ENCODE measurements around the gene TCHP.
"Not testable (repeated sequence)": the region's sequence is repeated elsewhere in the genome, so short reads cannot be mapped to it uniquely, and the experiment has no call there.

TCHP gene

DNA sequence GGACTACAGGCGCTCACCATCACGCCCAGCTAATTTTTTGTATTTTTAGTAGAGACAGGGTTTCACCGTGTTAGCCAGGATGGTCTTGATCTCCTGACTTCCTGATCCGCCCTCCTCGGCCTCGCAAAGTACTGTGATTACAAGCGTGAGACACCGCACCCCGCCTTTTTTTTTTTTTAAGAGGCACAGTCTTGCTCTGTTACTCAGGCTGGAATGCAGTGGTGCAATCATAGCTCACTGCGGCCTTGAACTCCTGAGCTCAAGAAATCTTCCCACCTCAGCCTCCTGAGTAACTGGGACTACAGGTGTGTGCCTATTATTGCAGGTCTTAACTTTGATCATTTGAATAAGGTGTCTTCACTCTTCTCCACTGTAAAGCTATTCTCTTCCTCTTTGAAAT lies 14.5 kb upstream of the TCHP start:
- no peak overlapping the region for H2BK12ac ChIP-seq (ENCODE audit: low read length)
- H3K4me1 ChIP-seq (ENCODE audit: control insufficient read depth in 2 of 2, insufficient read depth in 1 of 2, low read depth in 1 of 2, low read length in 2 of 2) = peaks cover 3 to 5% of the 10 kb centered on the region in 2 donors
- no peak overlapping the region for H3K14ac ChIP-seq (ENCODE audit: low read length)
- peaks cover 0 to 15% (median 10%) of the 10 kb centered on the region in 3 experiments for H3K27me3 ChIP-seq (ENCODE audit: control insufficient read depth in 3 of 3, insufficient read depth in 3 of 3, low read depth in 1 of 3, low read length in 3 of 3)
- H2AFZ ChIP-seq (ENCODE audit: low read length) = no peak overlapping the region
- H3K23ac ChIP-seq (ENCODE audit: low read depth, low read length, poor library complexity) = no peak overlapping the region
- no peak for DNase-seq (ENCODE audit: low spot score)
- no peak overlapping the region for H2BK5ac ChIP-seq (ENCODE audit: low read length)
- H3K4me3 ChIP-seq (ENCODE audit: low read length in 2 of 2) = no peak overlapping the region
- no peak overlapping the region for H4K8ac ChIP-seq (ENCODE audit: low read depth, low read length)
- H4K91ac ChIP-seq (ENCODE audit: low read depth, low read length, poor library complexity) = no peak overlapping the region
- H2BK15ac ChIP-seq (ENCODE audit: low read length) = no peak overlapping the region
- no peak overlapping the region for H3K27ac ChIP-seq (replicated peaks; ENCODE audit: low read length)
- H3K9ac ChIP-seq (ENCODE audit: low read depth, low read length, poor library complexity) = no peak overlapping the region
- no peak overlapping the region for H3K4ac ChIP-seq (ENCODE audit: low read length)
- no peak overlapping the region for H3K18ac ChIP-seq (ENCODE audit: low read length)
- H3K79me1 ChIP-seq (ENCODE audit: low read depth, low read length) = no peaks in the 10 kb centered on the region
- no peaks in the 10 kb centered on the region for H3K9me3 ChIP-seq (replicated peaks in 1 of 2; ENCODE audit: control insufficient read depth in 2 of 2, insufficient read depth in 1 of 2, low read depth in 1 of 2, low read length in 2 of 2)
- H2AK5ac ChIP-seq (ENCODE audit: low read depth, low read length) = no peak overlapping the region
- no peaks in the 10 kb centered on the region for H3K36me3 ChIP-seq (replicated peaks in 1 of 2; ENCODE audit: control insufficient read depth in 2 of 2, insufficient read depth in 2 of 2, low read length in 2 of 2)
- no peak overlapping the region for H2BK120ac ChIP-seq (ENCODE audit: low read depth, low read length)
- no CpG with 5 or more reads among the region's 10 CpGs for WGBS, 2 donors (ENCODE audit: extremely low coverage in 2 of 2, insufficient read length in 2 of 2, insufficient replicate concordance in 1 of 2)
- H3K4me2 ChIP-seq (ENCODE audit: insufficient read depth, low read length, poor library complexity, severe bottlenecking) = no peak overlapping the region

DNA sequence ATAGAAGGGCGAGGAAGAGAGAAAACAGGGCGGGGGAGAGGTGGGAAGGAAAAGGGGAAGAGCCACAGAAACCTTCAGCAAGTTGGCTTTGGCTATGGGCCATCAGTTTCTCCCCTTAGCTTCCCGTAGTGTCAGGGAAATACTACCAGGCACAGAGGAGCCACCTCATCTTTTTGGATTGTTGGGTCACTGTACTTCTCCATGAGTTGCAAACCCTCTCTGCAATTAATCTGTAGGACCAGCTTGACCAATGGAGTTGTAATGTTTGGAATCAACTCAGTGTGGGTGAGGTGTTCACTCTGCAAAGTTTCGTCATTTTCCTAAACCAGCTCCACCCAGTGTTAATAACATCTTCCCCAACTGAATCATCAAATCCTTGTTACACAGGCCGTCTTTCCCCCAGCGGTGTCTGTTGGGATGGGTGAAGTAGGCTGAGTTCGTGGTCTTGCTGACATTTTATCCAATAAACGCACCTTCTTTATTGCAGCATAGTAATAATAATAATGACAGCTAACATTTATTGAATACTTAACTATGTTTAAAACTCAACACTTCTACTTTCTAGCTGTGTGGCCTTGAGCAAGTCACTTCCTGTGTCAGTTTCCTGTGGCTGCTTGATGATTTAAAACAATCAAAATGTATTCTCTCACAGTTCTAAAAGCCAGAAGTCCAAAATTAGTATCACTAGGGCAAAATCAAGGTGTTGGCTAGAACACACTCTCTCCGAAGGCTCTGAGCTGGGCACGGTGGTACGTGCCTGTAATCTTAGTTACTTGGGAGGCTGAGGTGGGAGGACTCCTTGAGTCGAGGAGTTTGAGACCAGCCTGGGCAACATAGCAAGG lies 11.7 kb upstream of the TCHP start:
- no peaks in the 10 kb centered on the region for H3K36me3 ChIP-seq (replicated peaks in 1 of 2; ENCODE audit: control insufficient read depth in 2 of 2, insufficient read depth in 2 of 2, low read length in 2 of 2)
- H4K8ac ChIP-seq (ENCODE audit: low read depth, low read length) = no peak overlapping the region
- no peak overlapping the region for H3K9ac ChIP-seq (ENCODE audit: low read depth, low read length, poor library complexity)
- no peak overlapping the region for H2AFZ ChIP-seq (ENCODE audit: low read length)
- no peak overlapping the region for H2AK5ac ChIP-seq (ENCODE audit: low read depth, low read length)
- no peak overlapping the region for H3K4me3 ChIP-seq (ENCODE audit: low read length in 2 of 2)
- H3K79me1 ChIP-seq (ENCODE audit: low read depth, low read length) = no peaks in the 10 kb centered on the region
- DNase-seq (ENCODE audit: low spot score) = no peak
- no peak overlapping the region for H3K4me2 ChIP-seq (ENCODE audit: insufficient read depth, low read length, poor library complexity, severe bottlenecking)
- H2BK120ac ChIP-seq (ENCODE audit: low read depth, low read length) = no peak overlapping the region
- H3K18ac ChIP-seq (ENCODE audit: low read length) = no peak overlapping the region
- H3K4ac ChIP-seq (ENCODE audit: low read length) = no peak overlapping the region
- H2BK5ac ChIP-seq (ENCODE audit: low read length) = no peak overlapping the region
- no CpG with 5 or more reads among the region's 12 CpGs for WGBS, 2 donors (ENCODE audit: extremely low coverage in 2 of 2, insufficient read length in 2 of 2, insufficient replicate concordance in 1 of 2)
- no peak overlapping the region for H3K14ac ChIP-seq (ENCODE audit: low read length)
- no peak overlapping the region for H3K27ac ChIP-seq (replicated peaks; ENCODE audit: low read length)
- no peaks in the 10 kb centered on the region for H3K9me3 ChIP-seq (replicated peaks in 1 of 2; ENCODE audit: control insufficient read depth in 2 of 2, insufficient read depth in 1 of 2, low read depth in 1 of 2, low read length in 2 of 2)
- no peak overlapping the region for H2BK15ac ChIP-seq (ENCODE audit: low read length)
- H4K91ac ChIP-seq (ENCODE audit: low read depth, low read length, poor library complexity) = no peak overlapping the region
- peaks cover 0 to 2% of the 10 kb centered on the region in 2 donors for H3K4me1 ChIP-seq (ENCODE audit: control insufficient read depth in 2 of 2, insufficient read depth in 1 of 2, low read depth in 1 of 2, low read length in 2 of 2)
- H3K23ac ChIP-seq (ENCODE audit: low read depth, low read length, poor library complexity) = no peak overlapping the region
- H2BK12ac ChIP-seq (ENCODE audit: low read length) = no peak overlapping the region
- H3K27me3 ChIP-seq (ENCODE audit: control insufficient read depth in 3 of 3, insufficient read depth in 3 of 3, low read depth in 1 of 3, low read length in 3 of 3) = peaks cover 0 to 10% (median 0%) of the 10 kb centered on the region in 3 experiments

DNA sequence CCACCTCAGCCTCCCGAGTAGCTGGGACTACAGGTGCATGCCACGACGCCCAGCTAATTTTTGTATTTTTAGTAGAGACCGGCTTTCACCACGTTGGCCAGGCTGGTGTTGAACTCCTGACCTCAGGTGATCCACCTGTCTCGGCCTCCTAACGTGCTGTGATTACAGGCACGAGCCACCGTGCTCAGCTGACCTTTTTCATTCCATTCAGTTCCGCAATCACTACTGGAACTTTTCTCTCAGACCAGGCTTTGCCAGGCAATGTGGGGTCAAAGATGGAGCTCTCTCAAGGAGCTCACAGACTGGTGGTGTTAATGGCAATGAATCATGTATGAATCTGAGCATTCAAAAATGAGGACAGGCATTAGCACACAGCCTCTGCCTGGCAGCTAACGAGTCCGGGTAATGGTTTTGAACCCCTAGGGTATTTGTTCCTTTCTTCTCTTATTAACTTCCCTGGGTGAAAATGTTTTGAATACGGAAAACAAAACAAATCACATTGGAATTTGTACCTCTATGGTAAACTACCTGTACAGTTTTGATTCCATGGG lies 9.4 kb upstream of the TCHP start:
- Histone ChIP-seq H2BK15ac (ENCODE audit: low read length) (no peak overlapping the region), H4K91ac (ENCODE audit: low read depth, low read length, poor library complexity) (no peak overlapping the region)

DNA sequence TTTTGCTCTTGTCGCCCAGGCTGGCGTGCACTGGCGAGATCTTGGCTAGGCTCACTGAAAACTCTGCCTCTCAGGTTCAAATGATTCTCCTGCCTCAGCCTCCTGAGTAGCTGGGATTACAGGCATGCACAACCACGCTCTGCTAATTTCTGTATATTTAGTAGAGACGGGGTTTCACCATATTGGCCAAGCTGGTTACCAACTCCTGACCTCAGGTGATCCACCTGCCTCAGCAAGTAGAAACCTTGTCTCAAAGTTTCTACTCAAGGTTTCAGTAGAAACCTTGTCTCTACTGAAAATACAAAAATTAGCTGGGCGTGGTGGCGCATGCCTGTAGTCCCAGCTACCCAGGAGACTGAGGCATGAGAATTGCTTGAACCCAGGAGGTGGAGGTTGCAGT lies 8.3 kb upstream of the TCHP start:
- not testable (repeated sequence) for H3K4me3 ChIP-seq (ENCODE audit: low read length in 2 of 2); H2BK12ac ChIP-seq (ENCODE audit: low read length); H3K79me1 ChIP-seq (ENCODE audit: low read depth, low read length); H3K4ac ChIP-seq (ENCODE audit: low read length); H3K18ac ChIP-seq (ENCODE audit: low read length); H2BK120ac ChIP-seq (ENCODE audit: low read depth, low read length); H2AFZ ChIP-seq (ENCODE audit: low read length); H4K91ac ChIP-seq (ENCODE audit: low read depth, low read length, poor library complexity); H2BK15ac ChIP-seq (ENCODE audit: low read length); H3K27me3 ChIP-seq (ENCODE audit: control insufficient read depth in 3 of 3, insufficient read depth in 3 of 3, low read depth in 1 of 3, low read length in 3 of 3); H3K23ac ChIP-seq (ENCODE audit: low read depth, low read length, poor library complexity); H2AK5ac ChIP-seq (ENCODE audit: low read depth, low read length); H3K27ac ChIP-seq (replicated peaks; ENCODE audit: low read length); H3K9me3 ChIP-seq (replicated peaks in 1 of 2; ENCODE audit: control insufficient read depth in 2 of 2, insufficient read depth in 1 of 2, low read depth in 1 of 2, low read length in 2 of 2); H3K4me2 ChIP-seq (ENCODE audit: insufficient read depth, low read length, poor library complexity, severe bottlenecking); H2BK5ac ChIP-seq (ENCODE audit: low read length); H3K14ac ChIP-seq (ENCODE audit: low read length); H3K36me3 ChIP-seq (replicated peaks in 1 of 2; ENCODE audit: control insufficient read depth in 2 of 2, insufficient read depth in 2 of 2, low read length in 2 of 2); H4K8ac ChIP-seq (ENCODE audit: low read depth, low read length); DNase-seq (ENCODE audit: low spot score); H3K4me1 ChIP-seq (ENCODE audit: control insufficient read depth in 2 of 2, insufficient read depth in 1 of 2, low read depth in 1 of 2, low read length in 2 of 2); H3K9ac ChIP-seq (ENCODE audit: low read depth, low read length, poor library complexity)
- no CpG with 5 or more reads among the region's 7 CpGs for WGBS, 2 donors (ENCODE audit: extremely low coverage in 2 of 2, insufficient read length in 2 of 2, insufficient replicate concordance in 1 of 2)

More for the DNA sequence above, 9.4 kb upstream of the TCHP start:
- Histone ChIP-seq H3K4me3 (ENCODE audit: low read length in 2 of 2) (no peak overlapping the region), H3K23ac (ENCODE audit: low read depth, low read length, poor library complexity) (no peak overlapping the region), H2AFZ (ENCODE audit: low read length) (no peak overlapping the region), H3K79me1 (ENCODE audit: low read depth, low read length) (no peaks in the 10 kb centered on the region), H3K9ac (ENCODE audit: low read depth, low read length, poor library complexity) (no peak overlapping the region), H3K36me3 (replicated peaks in 1 of 2; ENCODE audit: control insufficient read depth in 2 of 2, insufficient read depth in 2 of 2, low read length in 2 of 2) (no peaks in the 10 kb centered on the region), H3K14ac (ENCODE audit: low read length) (no peak overlapping the region), H3K27ac (replicated peaks; ENCODE audit: low read length) (no peak overlapping the region), H3K18ac (ENCODE audit: low read length) (no peak overlapping the region), H2BK120ac (ENCODE audit: low read depth, low read length) (no peak overlapping the region), H3K9me3 (replicated peaks in 1 of 2; ENCODE audit: control insufficient read depth in 2 of 2, insufficient read depth in 1 of 2, low read depth in 1 of 2, low read length in 2 of 2) (no peaks in the 10 kb centered on the region), H3K4me2 (ENCODE audit: insufficient read depth, low read length, poor library complexity, severe bottlenecking) (no peak overlapping the region), H4K8ac (ENCODE audit: low read depth, low read length) (no peak overlapping the region), H2BK12ac (ENCODE audit: low read length) (no peak overlapping the region), H3K4me1 (ENCODE audit: control insufficient read depth in 2 of 2, insufficient read depth in 1 of 2, low read depth in 1 of 2, low read length in 2 of 2) (peaks cover 0 to 2% of the 10 kb centered on the region in 2 donors), H2BK5ac (ENCODE audit: low read length) (no peak overlapping the region), H3K27me3 (ENCODE audit: control insufficient read depth in 3 of 3, insufficient read depth in 3 of 3, low read depth in 1 of 3, low read length in 3 of 3) (peaks cover 0 to 10% (median 0%) of the 10 kb centered on the region in 3 experiments), H2AK5ac (ENCODE audit: low read depth, low read length) (no peak overlapping the region), H3K4ac (ENCODE audit: low read length) (no peak overlapping the region)
- no CpG with 5 or more reads among the region's 13 CpGs for WGBS, 2 donors (ENCODE audit: extremely low coverage in 2 of 2, insufficient read length in 2 of 2, insufficient replicate concordance in 1 of 2)
- no peak for DNase-seq (ENCODE audit: low spot score)
